ENCODE results near the gene BBS9.

DNA sequence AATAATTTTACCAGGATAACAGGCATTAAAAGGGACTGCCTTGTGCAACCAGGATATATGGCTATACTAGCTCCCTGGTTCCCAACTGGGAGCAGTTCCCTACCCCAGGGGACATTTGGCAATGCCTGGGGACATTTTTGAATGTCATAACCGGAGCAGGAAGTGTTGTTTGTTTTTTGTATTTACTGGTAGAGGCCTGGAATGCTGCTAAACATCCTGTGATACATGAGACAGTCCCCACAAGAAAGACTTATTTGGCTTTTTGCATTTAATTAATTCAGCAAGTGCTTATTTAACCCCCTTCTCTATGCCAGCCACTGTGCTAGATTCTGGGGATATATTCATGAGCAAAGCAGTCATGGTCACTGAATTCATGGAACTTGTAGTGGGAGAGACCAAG lies 181.2 kb downstream of the BBS9 start:
- TF ChIP-seq POLR2AphosphoS5 (IDR thresholded peaks at IDR 0.05) (no peak), CTCF (IDR thresholded peaks at IDR 0.05) (no peak), POLR2A (IDR thresholded peaks at IDR 0.05) (no peak), EP300 (IDR thresholded peaks at IDR 0.05; ENCODE audit: low read depth) (no peak)
